ENCODE data around the gene SDK1.

SDK1 gene

GRCh38 chr7:3882782-3883181, 581.7 kb downstream of the SDK1 start:
- in situ Hi-C loops (cut with HindIII; ENCODE audit: low sequenced_read_pairs) = no loop called here
- DNase-seq (ENCODE audit: low read depth) = peak; percentile 32
- TF ChIP-seq CTCF (IDR thresholded peaks at IDR 0.05; ENCODE audit: low read depth, low read length, missing control alignments) = no peak
- no peak overlapping the region for H3K4me3 ChIP-seq (ENCODE audit: low read depth, low read length)

- no peak overlapping the region for H3K4me3 ChIP-seq (ENCODE audit: low read depth, low read length)
- no peak for DNase-seq (ENCODE audit: low read depth)
- in situ Hi-C loops (cut with HindIII; ENCODE audit: low sequenced_read_pairs) = no loop called here
- no peak for TF ChIP-seq CTCF (IDR thresholded peaks at IDR 0.05; ENCODE audit: low read depth, low read length, missing control alignments)
Observed at GRCh38 chr7:3884543-3884942, 583.5 kb downstream of the SDK1 start.

- no peak for TF ChIP-seq CTCF (IDR thresholded peaks at IDR 0.05; ENCODE audit: low read depth, low read length, missing control alignments)
- in situ Hi-C loops (cut with HindIII; ENCODE audit: low sequenced_read_pairs) = no loop called here
- DNase-seq (ENCODE audit: low read depth) = no peak
Observed at GRCh38 chr7:3887096-3887690, 586.1 kb downstream of the SDK1 start.

DNA sequence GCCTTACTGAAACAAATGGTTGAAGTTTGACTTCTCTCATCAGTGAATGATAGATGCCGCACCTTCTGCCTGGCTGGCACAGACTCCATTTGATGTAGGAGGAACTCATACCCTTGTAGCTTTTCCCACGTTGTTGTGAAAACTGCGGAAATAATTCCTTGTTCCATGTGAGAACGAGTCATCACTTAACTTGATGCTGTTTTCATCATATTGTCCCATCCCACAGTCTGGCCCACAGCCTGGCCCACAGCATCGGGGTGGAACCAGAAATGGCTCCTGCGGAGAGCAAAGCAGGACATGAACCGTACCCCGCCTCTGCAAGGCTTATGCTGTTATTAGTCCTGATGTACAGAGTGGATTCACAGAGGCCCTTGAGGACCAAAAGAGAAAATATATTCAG, 587.0 kb downstream of the SDK1 start:
- no peak overlapping the region for H3K4me3 ChIP-seq (ENCODE audit: low read depth, low read length)
- DNase-seq (ENCODE audit: low read depth) = peak; percentile 16
- in situ Hi-C loops (cut with HindIII; ENCODE audit: low sequenced_read_pairs) = no loop called here
- no peak for TF ChIP-seq CTCF (IDR thresholded peaks at IDR 0.05; ENCODE audit: low read depth, low read length, missing control alignments)

More at GRCh38 chr7:3887096-3887690, 586.1 kb downstream of the SDK1 start:
- no peak overlapping the region for H3K4me3 ChIP-seq (ENCODE audit: low read depth, low read length)

- no peak overlapping the region for H3K4me3 ChIP-seq (ENCODE audit: low read depth, low read length)
- no peak for TF ChIP-seq CTCF (IDR thresholded peaks at IDR 0.05; ENCODE audit: low read depth, low read length, missing control alignments)
- no peak for DNase-seq (ENCODE audit: low read depth)
- in situ Hi-C loops (cut with HindIII; ENCODE audit: low sequenced_read_pairs) = loop anchor here (5.0 kb wide), 1 partner anchor 50 kb away; no protein-coding TSS in a partner anchor
Observed at GRCh38 chr7:3892157-3892556, 591.1 kb downstream of the SDK1 start.

DNA sequence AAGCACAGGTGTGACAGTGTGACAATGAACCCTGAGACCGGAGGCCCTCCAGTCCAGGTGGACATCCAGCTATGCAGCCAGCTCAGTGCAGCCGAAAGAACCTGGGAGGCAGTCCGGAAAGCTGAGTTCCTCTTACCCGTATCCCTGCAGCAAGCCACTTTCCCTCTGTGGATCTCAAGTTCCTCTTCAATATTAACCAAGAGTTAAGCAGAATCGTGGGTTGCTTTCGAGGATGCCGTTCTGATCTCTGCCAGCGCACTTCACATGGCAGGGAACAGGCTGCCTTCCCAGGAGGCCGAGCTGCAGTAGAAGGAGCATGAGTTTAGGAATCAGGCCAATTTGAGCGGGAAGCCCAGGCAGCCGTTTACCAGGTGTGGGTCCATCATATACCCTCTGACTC, 591.6 kb downstream of the SDK1 start:
- in situ Hi-C loops (cut with HindIII; ENCODE audit: low sequenced_read_pairs) = loop anchor here (5.0 kb wide), 1 partner anchor 50 kb away; no protein-coding TSS in a partner anchor
- no peak for TF ChIP-seq CTCF (IDR thresholded peaks at IDR 0.05; ENCODE audit: low read depth, low read length, missing control alignments)
- H3K4me3 ChIP-seq (ENCODE audit: low read depth, low read length) = no peak overlapping the region
- DNase-seq (ENCODE audit: low read depth) = no peak

Data from astrocyte of the cerebellum (primary cell).